ENCODE results near the gene TOR3A. TPM values are rescaled to one million over a fixed set of nuclear protein-coding genes. Genes with fewer than 3 reads are reported as not detected.

Gene TOR3A
- total RNA-seq, 1 donor from 2014 or later = 13.4 TPM

DNA sequence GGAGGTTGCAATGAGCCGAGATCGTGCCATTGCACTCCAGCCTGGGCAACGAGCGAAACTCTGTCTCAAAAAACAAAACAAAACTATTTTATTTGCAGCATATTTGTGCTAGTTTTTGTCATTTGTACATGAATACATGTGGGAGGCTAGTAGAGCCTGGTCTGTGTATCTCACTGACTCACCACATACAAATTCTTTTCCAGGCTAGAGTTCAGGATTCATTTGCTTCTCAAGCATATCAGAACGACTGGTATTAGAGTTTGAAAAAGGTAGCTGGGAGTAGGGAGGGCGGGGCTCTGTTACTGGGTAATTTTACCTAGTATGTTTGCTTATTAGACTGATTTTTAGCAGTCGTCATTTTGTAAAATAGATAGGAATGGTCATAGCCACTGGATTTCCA lies 4.5 kb upstream of the TOR3A start:
- no peak for ATAC-seq

DNA sequence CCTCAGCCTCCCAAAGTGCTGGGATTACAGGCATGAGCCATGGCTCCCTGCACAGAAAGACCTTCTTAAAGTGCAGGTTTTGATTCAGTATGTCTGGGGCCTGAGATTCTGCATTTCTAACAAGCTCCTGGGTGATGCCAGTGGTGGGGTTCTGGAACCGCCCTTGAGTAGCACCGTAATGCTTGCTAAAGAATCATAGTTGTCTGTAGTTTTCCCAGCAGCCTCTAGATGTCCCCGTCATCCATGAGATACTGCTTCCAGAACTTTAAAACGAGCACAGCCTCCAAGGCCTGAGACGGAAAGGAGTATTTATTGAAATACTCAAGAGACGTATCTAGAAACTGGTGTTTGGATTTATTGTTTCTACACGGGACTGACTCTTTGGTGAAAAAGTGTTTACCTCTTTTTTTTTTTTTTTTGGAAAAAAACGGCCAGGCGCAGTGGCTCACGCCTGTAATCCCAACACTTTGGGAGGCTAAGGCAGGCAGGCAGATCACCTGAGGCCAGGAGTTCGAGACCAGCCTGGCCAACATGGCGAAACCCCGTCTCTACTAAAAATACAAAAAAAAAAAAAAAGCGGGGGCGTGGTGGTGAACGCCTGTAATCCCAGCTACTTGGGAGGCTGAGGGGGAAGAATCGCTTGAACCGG lies 2.6 kb upstream of the TOR3A start:
- peak; percentile 45 for ATAC-seq

DNA sequence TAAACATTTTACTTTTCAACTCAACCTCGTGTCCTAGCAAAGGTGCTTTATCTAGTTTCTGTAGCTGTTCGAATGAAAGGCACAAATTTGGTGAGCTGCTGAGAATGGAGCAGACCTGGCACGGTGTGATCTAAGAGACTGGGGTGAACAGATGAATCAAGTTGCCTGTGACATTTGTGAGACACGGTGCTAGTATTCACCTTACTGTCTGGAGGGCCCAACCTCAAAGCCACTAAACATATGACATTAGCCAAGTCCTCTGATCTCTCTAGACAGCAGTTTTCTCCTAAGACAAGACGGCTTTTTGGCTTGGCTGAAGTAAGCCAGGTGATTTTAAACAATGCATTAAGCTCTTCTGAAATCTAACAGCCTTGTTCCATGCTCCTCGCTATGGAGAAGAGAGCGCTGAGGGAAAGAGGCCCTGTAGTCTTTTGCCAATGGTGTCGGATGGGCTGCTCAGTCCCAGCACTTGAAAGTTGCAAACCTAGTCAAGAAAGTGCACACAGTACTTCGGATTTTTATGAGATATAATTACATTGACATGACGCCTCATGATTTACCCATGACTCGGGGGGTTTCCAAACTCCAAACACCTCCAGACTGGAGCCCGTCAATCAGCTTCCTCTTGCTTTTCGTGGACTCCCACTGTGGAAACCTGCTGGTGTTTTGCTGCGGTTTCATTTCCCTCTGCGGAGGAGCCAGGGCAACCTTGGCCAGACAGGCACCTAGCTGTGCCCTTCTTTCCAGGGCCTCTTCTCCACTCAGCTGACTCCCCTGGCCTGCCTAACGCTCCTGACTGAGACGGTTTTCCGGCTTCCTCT lies 794 bp upstream of the TOR3A start:
- ATAC-seq = no peak

DNA sequence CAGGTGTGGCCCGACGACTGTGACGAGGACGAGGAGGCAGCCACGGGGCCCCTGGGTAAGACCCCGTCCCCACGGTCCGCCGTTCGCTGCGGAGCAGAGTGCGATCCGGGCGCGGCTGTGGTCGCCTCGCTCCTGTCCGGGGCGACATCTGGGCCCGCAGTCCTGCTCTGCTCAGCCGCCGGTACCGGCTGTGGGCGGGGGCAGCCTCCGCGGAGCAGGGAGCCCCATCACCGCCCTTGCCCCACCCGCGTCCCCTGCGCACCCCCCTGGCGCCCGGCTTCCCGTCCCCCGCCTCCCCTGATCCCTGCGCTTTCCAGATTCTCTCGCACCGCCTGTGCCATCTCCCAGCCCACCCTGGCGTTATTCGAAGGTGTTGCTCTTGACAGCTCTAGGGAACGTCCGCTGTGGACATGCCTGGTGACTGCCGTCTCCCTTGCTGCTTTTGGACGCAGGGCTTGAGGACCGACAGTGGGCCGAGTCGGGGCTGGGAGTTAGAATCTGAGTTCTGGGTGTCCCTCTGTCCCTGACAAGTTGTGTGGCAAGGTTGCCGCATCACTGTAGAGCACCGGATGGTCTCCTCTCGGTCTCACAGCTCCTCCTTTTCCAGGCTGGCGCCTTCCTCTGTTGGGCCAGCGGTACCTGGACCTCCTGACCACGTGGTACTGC lies 596 bp downstream of the TOR3A start:
- peak; percentile 45 for ATAC-seq

DNA sequence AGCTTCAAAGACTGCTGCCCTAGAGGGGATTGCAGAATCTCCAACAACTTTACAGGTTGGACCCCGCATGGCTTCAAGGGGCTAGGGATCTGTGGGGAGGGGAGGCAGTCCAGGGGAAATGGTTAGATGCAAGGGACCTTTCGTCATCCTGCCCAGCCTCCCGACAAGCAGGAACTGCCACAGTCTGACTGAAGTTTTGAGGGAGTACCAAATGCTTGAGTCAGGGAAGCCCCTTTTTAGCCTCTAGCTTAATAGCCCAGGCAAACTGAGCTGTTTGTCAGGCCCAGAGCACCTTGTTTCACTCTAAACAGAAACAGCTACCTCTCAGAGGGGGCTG lies 1.1 kb downstream of the TOR3A start:
- ATAC-seq = no peak

DNA sequence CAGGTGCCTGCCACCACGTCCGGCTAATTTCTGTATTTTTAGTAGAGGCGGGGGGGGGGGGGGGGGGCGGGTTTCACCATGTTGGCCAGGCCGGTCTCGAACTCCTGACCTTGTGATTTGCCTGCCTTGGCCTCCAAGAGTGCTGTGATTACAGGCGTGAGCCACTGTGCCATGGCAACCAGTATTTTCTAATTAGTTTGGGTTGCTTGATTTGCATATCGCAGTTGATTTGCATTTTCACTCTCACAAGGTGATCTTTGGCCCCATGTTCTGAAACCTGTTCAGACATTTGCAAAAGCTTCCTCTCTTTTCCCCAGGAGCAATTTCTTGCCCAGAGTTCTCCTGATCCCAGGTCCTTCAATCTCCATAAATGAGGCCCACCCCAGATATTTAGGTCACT lies 1.7 kb downstream of the TOR3A start:
- ATAC-seq = no peak

DNA sequence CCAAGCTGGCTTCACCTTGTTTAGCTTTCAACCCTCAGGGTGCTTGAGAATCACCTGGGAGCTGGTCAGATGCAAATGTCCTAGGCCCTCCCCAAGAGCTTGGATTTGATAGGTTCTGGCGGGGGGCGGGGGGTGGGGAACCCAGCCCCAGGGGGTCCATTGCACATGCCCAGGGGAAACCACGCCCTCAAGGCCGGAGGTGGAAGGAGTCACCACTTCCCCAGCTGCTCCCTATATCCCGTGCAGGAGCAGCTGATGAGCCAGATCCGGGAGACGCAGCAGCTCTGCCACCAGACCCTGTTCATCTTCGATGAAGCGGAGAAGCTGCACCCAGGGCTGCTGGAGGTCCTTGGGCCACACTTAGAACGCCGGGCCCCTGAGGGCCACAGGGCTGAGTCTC lies 5.8 kb downstream of the TOR3A start:
- ATAC-seq = no peak

DNA sequence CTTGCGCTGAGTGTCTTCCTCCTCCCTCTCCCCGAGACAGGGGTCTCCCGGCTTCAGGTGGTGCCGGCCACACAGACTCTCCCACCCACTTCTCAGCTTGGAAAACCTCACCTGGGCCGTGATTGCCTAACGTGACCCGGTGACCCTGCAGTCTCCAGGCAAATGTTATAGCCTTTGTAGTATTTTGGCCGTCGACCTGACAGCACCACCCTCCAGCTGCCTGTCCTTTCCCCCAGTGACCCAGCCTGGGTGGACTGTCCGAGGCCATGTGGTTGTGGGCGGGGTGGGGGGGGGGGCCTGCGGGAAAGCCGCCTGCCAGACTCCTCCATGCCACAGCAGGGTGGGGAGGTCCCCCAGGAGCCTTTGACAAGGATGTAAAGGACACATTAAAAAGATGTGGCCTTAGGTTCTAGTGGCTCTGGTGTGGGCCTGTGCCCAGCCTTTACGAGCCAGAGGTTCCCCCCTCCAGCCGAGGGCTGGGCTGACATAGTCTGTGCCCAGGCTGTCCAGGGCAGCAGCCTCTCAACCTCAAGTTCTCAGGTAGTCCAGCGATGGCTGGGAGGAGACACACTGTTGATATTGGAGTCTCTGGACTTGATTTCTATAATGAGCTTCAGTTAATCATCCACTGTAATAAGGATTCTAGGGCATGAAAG lies 8.1 kb downstream of the TOR3A start:
- ATAC-seq = no peak

DNA sequence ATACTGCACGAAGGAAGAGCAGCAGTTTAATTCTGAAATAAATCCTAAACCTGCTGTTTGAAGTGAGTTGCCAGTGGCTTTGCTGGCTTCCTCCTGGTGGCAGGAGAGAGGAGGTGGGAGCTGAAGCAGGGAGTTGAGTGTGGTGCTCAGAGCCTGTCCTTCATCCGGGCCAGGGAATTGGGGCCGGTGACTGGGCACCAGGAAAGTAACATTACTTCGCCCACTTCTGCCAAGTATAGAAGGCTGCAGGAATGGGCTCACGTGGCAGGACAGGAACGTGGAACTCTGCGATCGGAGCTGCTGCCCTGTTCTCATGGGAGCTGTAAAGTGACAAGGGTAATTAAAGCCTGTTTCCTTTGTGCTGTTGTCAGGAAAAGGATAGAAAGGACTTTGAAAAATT lies 8.7 kb downstream of the TOR3A start:
- no peak for ATAC-seq

DNA sequence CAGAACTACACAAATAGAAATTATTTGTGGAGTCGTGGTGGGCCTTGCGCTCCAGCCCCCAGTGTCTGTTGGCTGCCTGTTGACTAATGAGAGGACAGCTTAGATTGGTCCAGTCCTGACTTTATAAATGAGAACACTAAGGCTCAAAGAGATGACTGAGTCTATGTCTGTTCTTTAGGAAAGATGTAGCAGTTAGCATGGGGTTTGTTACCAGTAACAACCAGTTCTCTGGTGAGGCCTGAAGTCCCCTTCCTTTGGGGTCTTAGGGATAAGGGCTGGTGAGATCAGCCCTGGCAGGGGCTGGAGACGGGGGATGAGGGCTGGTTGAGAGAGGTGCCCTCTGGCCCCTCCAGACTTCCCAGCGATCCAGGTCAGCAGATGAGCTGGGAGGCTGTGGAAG lies 9.1 kb downstream of the TOR3A start:
- ATAC-seq = no peak

DNA sequence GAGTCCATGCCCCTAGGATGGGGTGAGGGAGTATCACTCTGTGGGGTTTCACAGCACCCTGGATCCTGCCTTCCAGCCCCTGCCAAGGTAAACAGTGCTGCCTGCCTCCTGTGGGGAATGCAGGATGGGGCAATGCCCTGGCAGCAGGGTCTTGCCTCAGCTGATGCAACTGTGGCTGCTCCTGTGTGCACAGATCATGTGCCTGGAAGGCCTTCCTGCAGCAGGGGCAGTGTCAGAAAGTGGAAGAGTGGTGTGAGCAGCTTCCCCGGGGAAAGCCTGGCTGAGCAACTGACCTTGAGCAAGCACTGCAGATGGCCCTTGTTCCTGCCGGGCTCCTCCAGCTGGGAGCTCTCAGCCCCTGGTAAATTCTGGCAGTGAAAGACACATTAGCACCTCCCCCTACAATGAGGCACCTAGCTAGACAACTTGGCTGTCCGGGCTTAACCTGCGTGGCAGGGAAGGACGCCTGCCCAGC lies 9.9 kb downstream of the TOR3A start:
- no peak for ATAC-seq

DNA sequence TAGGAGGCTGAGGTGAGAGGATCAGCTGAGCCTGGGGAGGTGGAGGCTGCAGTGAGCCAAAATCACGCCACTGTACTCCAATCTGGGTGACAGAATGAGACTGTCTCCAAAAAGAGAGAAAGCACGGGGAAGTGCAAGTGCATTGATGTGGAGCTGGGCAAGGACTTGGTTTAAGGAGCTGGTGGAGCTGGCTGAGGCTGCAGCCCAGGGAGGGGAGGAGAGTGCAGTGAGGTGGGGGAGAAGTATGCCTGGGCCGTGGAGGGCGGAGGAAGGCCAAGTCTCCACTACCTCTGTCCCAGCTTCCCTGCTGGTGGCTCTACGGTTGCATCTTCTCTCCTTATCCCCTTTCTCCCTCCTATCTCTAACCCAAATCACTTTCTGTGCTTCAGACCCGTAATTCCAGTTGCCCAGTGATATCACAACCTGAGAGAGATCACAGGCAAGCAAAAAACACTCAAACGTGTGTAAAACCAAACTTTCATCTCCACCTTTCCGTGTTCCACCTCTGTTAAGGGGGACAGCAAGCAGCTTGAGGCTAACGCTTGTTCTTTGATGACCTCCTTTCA lies 11.1 kb downstream of the TOR3A start:
- no peak for ATAC-seq

DNA sequence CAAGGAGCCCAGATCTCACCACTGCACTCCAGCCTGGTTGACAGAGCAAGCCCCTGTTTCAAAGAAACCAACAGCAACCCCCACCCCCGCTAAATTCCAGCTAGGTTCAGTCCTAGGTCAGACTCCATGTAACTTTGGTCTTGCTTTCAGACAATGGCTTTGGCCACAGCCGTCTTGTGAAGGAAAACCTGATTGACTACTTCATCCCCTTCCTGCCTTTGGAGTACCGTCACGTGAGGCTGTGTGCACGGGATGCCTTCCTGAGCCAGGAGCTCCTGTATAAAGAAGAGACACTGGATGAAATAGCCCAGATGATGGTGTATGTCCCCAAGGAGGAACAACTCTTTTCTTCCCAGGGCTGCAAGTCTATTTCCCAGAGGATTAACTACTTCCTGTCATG lies 12.9 kb downstream of the TOR3A start:
- no peak for ATAC-seq

DNA sequence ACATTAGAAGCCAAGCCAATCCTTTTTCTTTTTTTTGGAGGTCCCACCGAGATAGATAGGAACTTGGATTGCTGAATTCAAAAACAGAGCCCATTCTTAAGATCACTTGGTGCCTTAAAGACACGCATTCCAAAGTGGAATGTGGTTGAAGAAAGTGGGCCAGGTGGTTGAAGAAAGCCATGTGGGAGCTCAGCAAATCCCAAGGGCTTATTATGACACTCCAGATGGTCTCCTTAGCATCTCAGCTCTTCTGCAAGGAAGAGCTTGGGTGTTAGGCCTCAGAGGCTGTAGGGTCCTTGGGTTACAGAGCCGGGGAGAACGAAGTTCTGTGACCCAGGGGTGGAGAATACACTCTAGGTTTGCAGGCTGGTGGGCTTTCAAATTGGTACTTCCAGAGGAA lies 13.5 kb downstream of the TOR3A start:
- ATAC-seq = no peak

DNA sequence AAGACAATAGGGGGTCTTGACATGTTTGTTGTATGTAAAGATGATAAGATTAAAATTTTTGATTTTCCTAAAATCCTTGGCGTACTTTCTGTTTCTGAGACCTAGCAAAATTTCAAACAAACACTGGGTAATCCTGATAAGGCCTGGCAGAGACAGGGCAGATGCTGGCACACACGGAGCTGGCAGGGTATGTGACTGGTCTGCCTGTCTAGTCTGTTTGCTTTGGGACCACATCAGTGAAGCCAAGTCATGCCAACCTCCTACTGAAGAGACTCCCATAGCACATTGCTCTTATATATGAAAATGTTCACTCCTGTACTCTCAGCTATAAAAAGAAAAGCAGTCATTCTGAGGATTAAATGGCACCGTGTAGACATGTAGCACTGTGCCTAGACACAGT lies 14.1 kb downstream of the TOR3A start:
- ATAC-seq = no peak

DNA sequence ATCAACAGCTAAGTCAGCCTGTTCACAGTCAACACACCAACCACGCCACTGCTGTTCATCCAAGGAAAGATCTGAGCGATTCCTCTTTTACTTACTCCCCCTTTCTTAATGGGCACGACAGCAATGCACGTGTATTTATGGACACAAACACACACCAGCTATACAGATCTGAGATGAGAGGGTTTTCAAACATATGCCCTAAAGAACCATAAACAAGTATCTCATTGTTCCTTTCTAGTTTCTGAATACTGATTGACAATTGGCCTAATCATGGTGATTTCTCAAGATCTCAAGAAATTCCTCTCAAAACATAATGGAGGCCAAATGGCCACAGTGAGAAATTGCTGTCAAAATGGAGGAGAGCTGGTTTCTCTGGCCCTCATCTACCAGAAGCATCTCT lies 18.0 kb downstream of the TOR3A start:
- no peak for ATAC-seq

DNA sequence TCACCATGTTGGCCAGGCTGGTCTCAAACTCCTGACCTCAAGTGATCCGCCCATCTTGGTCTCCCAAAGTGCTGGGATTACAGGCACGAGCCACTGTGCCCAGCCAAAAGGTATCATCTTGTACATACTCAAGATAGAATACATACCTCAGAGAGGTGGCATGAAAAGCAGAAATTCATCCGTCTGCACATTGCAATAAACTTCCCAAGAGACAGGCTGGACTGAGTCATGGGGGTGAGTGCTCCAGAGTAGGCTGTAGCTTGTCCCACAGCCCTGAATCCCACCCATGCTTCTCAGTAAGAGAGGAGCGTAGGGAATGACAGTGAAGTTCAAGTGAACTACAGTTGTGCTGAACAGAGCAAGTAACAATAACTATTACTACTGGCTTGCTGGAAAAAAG lies 19.7 kb downstream of the TOR3A start:
- ATAC-seq = no peak

DNA sequence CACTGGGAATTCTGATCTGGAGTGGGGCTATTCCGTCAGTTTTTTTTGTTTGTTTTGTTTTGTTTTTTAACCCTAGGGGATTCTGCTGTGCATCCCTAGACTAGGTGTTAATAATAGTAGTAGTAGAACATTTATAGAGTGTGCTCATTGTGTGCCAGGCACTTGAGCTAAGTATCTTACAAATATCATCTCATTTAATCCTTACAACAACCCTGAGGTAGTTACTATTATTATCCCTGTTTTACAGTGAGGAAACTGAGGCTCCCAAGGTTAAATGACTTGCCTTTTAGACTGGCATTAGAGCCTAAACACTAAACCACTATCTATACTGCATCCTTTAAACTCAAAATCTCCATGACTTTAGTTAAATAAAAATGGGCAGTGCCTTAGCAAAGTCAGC lies 22.1 kb downstream of the TOR3A start:
- no peak for ATAC-seq

DNA sequence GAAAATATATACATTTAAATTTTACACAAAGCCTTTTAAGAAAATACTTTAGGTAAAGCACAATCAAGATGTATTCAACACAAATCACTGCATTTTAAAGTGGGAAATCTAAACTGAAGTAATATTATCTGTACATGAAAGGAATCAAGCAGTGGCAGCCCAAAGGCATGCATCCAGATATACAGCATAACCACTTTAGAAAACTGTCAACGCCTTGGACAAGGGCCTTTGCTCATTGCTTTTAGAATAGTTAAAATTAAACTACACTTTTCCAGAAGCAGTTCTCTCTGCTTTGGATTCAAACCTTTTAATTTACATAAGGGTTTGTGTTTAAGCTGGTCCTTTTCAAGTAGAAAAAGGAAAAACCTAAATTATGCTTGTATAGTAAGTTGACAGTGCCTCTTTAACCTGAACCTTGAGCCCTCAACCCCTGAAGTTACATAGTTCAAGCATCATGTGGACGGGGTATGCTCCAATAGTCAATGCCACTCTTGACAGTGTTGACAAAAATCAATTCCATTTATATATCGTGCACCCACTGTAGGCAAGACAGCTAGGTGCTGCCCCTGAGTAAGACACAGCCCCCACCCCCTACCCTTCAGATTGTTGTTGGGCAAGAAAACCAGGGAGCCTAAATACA lies 22.9 kb downstream of the TOR3A start:
- ATAC-seq = no peak

DNA sequence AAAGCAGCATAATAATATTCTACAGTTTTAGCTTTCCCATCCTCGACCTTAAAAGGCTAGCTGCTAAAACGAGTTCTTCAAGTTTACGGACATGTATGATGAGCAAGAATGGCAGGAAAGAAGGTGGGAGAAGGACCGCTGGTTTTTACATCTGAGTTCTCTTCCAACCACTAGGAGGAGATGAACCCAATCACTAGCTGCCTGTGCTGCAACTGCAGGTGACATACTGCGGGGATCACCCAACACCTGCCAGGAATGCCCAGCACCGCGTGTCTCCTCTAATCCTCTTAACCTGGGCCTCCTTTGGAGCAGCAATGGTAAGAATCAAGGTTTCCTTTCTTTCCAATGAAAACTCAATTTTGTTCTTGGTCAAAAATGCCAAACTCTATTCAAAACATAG lies 23.5 kb downstream of the TOR3A start:
- peak; percentile 84 for ATAC-seq

DNA sequence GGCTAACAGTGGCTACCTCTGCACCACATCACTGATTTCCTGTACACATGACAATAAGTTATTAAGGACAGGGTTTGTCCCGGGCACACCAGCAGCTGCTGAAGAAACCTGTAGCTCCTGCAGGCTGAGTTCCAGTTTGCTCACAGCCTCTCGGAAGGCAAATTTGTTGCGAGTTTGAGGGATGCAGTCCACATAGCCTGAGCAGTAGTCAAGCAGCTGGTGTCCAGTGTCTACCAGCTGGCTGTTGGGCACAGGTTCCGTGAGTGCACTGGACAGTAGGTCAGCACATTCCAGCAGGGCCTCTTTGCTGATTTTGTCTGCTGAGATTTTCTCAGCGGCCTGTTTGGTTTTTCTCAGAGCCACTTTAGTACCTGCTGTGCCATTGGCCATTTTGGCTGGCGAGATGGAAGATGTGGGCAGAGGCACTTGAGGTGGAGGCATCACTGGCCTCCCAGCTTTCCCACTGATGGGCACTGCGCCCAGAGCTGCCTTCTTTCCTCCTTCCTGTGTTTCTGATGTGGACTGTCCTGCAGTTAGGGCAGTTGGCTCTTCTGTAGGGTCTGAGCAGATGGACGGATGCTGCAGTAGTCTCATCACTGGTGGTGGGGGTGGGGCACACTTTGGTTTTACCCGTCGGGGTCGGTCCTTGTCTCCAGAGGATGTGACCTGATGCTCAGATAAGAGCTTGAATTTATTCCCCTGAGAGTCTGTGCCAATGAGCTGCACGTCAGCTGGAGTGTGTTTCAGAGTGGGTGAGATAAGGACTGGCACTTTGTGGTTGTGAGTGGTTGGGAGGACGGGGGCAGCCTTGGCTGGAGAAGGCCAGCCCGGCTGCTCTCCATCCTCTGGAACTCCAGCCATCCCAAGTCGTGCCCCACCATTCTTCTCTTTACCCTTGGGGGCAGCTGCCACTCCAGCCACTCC lies 26.1 kb downstream of the TOR3A start:
- no peak for ATAC-seq

Measured in esophagus mucosa (tissue), 1 donor.